Kidney (tissue), 14 donors: ENCODE data around the gene CCDC57. TPM values are rescaled to one million over a fixed set of nuclear protein-coding genes. Genes with fewer than 3 reads are reported as not detected.

ENCODE experiments used
- DNase-seq, 5 donors: peaks; one replicate each; pipeline ENCODE4 v3.0.0-alpha.2; 2013 to 2020
- FAIRE-seq: peaks from 2 replicates; lab custom pipeline; 2012; peaks lifted over from hg19 to GRCh38; lab: Jason Lieb, UNC
- H3K27ac ChIP-seq, 2 donors: one replicate each; pipeline ENCODE4 v1.7.0; 2013; ENCODE audit warnings: low read depth in 2 of 2, low read length in 2 of 2, inconsistent platforms in 1 of 2
- H3K27me3 ChIP-seq: one replicate; pipeline ENCODE4 v1.7.1; 2013; ENCODE audit warnings: low read length, inconsistent platforms; ENCODE audit not compliant: control insufficient read depth, insufficient read depth
- H3K36me3 ChIP-seq, 3 donors: one replicate each; pipeline versions ENCODE4 v1.7.0 to v1.7.1; 2013; ENCODE audit warnings: low read length in 3 of 3, control low read depth in 1 of 3, inconsistent platforms in 1 of 3; ENCODE audit not compliant: insufficient read depth in 3 of 3, control insufficient read depth in 2 of 3
- H3K4me1 ChIP-seq, 3 donors: one replicate each; pipeline versions ENCODE4 v1.7.0 to v1.7.1; 2013; ENCODE audit warnings: low read length in 3 of 3, inconsistent platforms in 1 of 3, low read depth in 1 of 3; ENCODE audit not compliant: control insufficient read depth in 2 of 3, insufficient read depth in 2 of 3
- H3K4me3 ChIP-seq, 3 donors: one replicate each; pipeline versions ENCODE4 v1.7.0 to v1.8.1; 2013; ENCODE audit warnings: low read length in 3 of 3, control low read depth in 1 of 3, inconsistent platforms in 1 of 3
- H3K9ac ChIP-seq, 3 donors: one replicate each; pipeline versions ENCODE4 v1.7.0 to v1.7.1; 2013; ENCODE audit warnings: low read length in 3 of 3, control low read depth in 1 of 3, inconsistent platforms in 1 of 3
- H3K9me3 ChIP-seq, 3 donors: one replicate each; pipeline versions ENCODE4 v1.7.0 to v1.7.1; 2013; ENCODE audit warnings: low read length in 3 of 3, control low read depth in 1 of 3, inconsistent platforms in 1 of 3; ENCODE audit not compliant: control insufficient read depth in 2 of 3, insufficient read depth in 1 of 3
- CTCF ChIP-seq: IDR thresholded peaks from 3 replicates; pipeline ENCODE4 v1.5.1; 2012; ENCODE audit warnings: mild to moderate bottlenecking, moderate library complexity, borderline replicate concordance; ENCODE audit not compliant: insufficient read depth; ENCODE audit errors: extremely low read depth
- intact Hi-C: fragments of 100-400 bp; cut with DNase I; formaldehyde crosslinking; loops from one replicate; pipeline ENCODE4 v1.11.1; 2022
- polyA plus RNA-seq: library from polyadenylated mRNA; stranded (reverse); fragments of 350-450 nt; fragmentation: Illumina TruSeq; extraction: RNeasy Lipid Tissue Mini Kit (QIAGEN cat#74804); gene quantifications from one replicate; pipeline ENCODE4 v1.2.3, GENCODE V29; 2014; ENCODE audit warnings: low read depth, low replicate concordance; ENCODE audit not compliant: insufficient read depth
- total RNA-seq: library from RNA; stranded (reverse); fragmentation: NEBNext Ultra II Directional; extraction: Animal tissue kit (Norgen Biotek cat#: 25700); gene quantifications from one replicate; pipeline ENCODE4 v1.2.1, GENCODE V29; 2021
- donor health status: control.
- donor health status: control.
- donor health status: control.
- donor health status: control.
- donor health status: control.
- donor health status: DM: yes; HTN: yes; CAD: no.
- donor health status: Normal renal cell carcinoma (clear cell type).

CCDC57 gene
- total and polyA plus RNA-seq, 2 donors from 2014 or later, result 46.7 to 79.4 TPM

- TF ChIP-seq CTCF, result no peak
- Histone ChIP-seq H3K9me3 (no peaks in the 10 kb centered on the region), H3K36me3 (peaks cover 0 to 28% (median 5%) of the 10 kb centered on the region in 3 donors), H3K27me3 (no peaks in the 10 kb centered on the region), H3K4me3 (no peak overlapping the region), H3K4me1 (peaks cover 0 to 11% (median 4%) of the 10 kb centered on the region in 3 donors), H3K9ac (no peak overlapping the region), H3K27ac (no peak overlapping the region)
- no peak for FAIRE-seq
- DNase-seq, result no peak
- intact Hi-C loops, result no loop called here
These were observed 153.8 kb downstream of the CCDC57 start for GRCh38 chr17:82058855-82059249.

- TF ChIP-seq CTCF, result no peak
- FAIRE-seq (no peak), DNase-seq (peak in 1 of 5 donors; percentile 65)
- intact Hi-C loops, result no loop called here
- Histone ChIP-seq H3K27me3 (no peaks in the 10 kb centered on the region), H3K9ac (no peak overlapping the region), H3K36me3 (peaks cover 0 to 30% (median 5%) of the 10 kb centered on the region in 3 donors), H3K4me3 (no peak overlapping the region), H3K27ac (no peak overlapping the region), H3K9me3 (no peaks in the 10 kb centered on the region), H3K4me1 (peaks cover 0 to 13% (median 5%) of the 10 kb centered on the region in 3 donors)
These were observed 154.3 kb downstream of the CCDC57 start for GRCh38 chr17:82058230-82058854.

GRCh38 chr17:82056729-82057621, 155.7 kb downstream of the CCDC57 start:
- H3K27me3 ChIP-seq, result no peaks in the 10 kb centered on the region
- no peak for FAIRE-seq
- peaks cover 0 to 23% (median 12%) of the 10 kb centered on the region in 3 donors for H3K4me1 ChIP-seq
- H3K4me3 ChIP-seq, result no peak overlapping the region
- H3K27ac ChIP-seq, result peak overlapping the region; percentile 9 to 78
- DNase-seq, result peak in 1 of 5 donors; percentile 72
- H3K9me3 ChIP-seq, result no peaks in the 10 kb centered on the region
- intact Hi-C loops, result no loop called here
- no peak for TF ChIP-seq CTCF
- no peak overlapping the region for H3K9ac ChIP-seq
- peaks cover 0 to 25% (median 5%) of the 10 kb centered on the region in 3 donors for H3K36me3 ChIP-seq
